Smooth muscle cell (in vitro differentiated cells): ENCODE data around the gene TBC1D9B. TPM values are rescaled to one million over a fixed set of nuclear protein-coding genes. Genes with fewer than 3 reads are reported as not detected.
A peak's percentile ranks its signal among the peaks of the same experiment; 100 is the strongest.

Experiments used
- DNase-seq: peaks from one replicate; lab custom pipeline; 2025; ENCODE audit not compliant: unreplicated experiment; lab: John Stamatoyannopoulos, UW
- H2AFZ ChIP-seq: fragments of 200-600 bp; sonication (generic); 2 replicates; pipeline ENCODE4 v1.6.0; 2016; ENCODE audit warnings: antibody characterized with exemption, low read depth, mild to moderate bottlenecking
- H3F3A ChIP-seq: fragments of 200-600 bp; sonication (generic); 2 replicates; pipeline ENCODE4 v1.6.0; 2017; ENCODE audit warnings: antibody characterized with exemption, low read depth
- H3K27ac ChIP-seq: fragments of 200-600 bp; sonication (generic); 2 replicates; pipeline ENCODE4 v1.5.1; 2016; ENCODE audit warnings: low read depth, mild to moderate bottlenecking
- H3K27me3 ChIP-seq: fragments of 200-600 bp; sonication (generic); 2 replicates; pipeline ENCODE4 v1.6.1; 2016; ENCODE audit warnings: low read depth, mild to moderate bottlenecking
- H3K36me3 ChIP-seq: fragments of 200-600 bp; sonication (generic); 2 replicates; pipeline ENCODE4 v1.5.1; 2016; ENCODE audit warnings: low read depth
- H3K4me1 ChIP-seq: fragments of 200-600 bp; sonication (generic); 2 replicates; pipeline ENCODE4 v1.5.1; 2016; ENCODE audit warnings: low read depth
- H3K4me2 ChIP-seq: fragments of 200-600 bp; sonication (generic); 2 replicates; pipeline ENCODE4 v1.6.0; 2016; ENCODE audit warnings: mild to moderate bottlenecking
- H3K4me3 ChIP-seq: fragments of 200-600 bp; sonication (generic); 2 replicates; pipeline ENCODE4 v1.5.1; 2016; ENCODE audit warnings: mild to moderate bottlenecking
- H3K79me2 ChIP-seq: fragments of 200-600 bp; sonication (generic); 2 replicates; pipeline ENCODE4 v1.6.0; 2016; ENCODE audit warnings: low read depth, mild to moderate bottlenecking
- H3K9ac ChIP-seq: fragments of 200-600 bp; sonication (generic); 2 replicates; pipeline ENCODE4 v1.6.0; 2016; ENCODE audit warnings: low read depth
- H3K9me3 ChIP-seq: fragments of 200-600 bp; sonication (generic); replicated peaks from 2 replicates; pipeline ENCODE4 v1.5.1; 2016; ENCODE audit warnings: low read depth
- H4K20me1 ChIP-seq: fragments of 200-600 bp; sonication (generic); 2 replicates; pipeline ENCODE4 v1.6.0; 2016; ENCODE audit warnings: low read depth
- CTCF ChIP-seq: fragments of 200-600 bp; sonication (generic); IDR thresholded peaks from 2 replicates; pipeline ENCODE4 v1.5.1; 2017; ENCODE audit warnings: borderline replicate concordance, mild to moderate bottlenecking, antibody characterized with exemption; ENCODE audit not compliant: insufficient read depth, poor library complexity, severe bottlenecking
- WGBS: methylation state at CpG from one replicate; pipeline ENCODE4 v1.1.7; 2016; ENCODE audit warnings: low lambda C conversion rate; 5-methylcytosine and 5-hydroxymethylcytosine counted together
- polyA plus RNA-seq: library from polyadenylated mRNA; unstranded; fragments of >200 nt; fragmentation: Nextera tagmentation; extraction: Ambion mirVana; gene quantifications from 2 replicates; pipeline ENCODE4 v1.2.1, GENCODE V29; 2016
- total RNA-seq: library from RNA; depleted of rRNA; stranded (reverse); fragments of >200 nt; gene quantifications from 2 replicates; pipeline ENCODE4 v1.2.3, GENCODE V29; 2014

TBC1D9B gene
- total and polyA plus RNA-seq, 2 experiments from 2014 or later = 47.5 to 62.3 TPM

GRCh38 chr5:179906795-179907555 lies 722 bp downstream of the TBC1D9B start:
- 29% methylated on average over 33 of the region's 50 CpGs for WGBS
- Histone ChIP-seq H3K4me2 (peak overlapping the region; percentile 87), H3K4me3 (peak overlapping the region; percentile 73), H3K4me1 (no peaks in the 10 kb centered on the region), H3K79me2 (peaks cover 13% of the 10 kb centered on the region), H4K20me1 (peaks cover 13% of the 10 kb centered on the region), H3K9me3 (no peaks in the 10 kb centered on the region), H3K27ac (no peak overlapping the region), H3K36me3 (no peaks in the 10 kb centered on the region), H2AFZ (peak overlapping the region; percentile 52), H3K9ac (peak overlapping the region; percentile 32), H3K27me3 (no peaks in the 10 kb centered on the region), H3F3A (no peaks in the 10 kb centered on the region)
- no peak for TF ChIP-seq CTCF
- no peak for DNase-seq

- WGBS = 92% methylated on average over 24 of the region's 24 CpGs
- Histone ChIP-seq H3K9ac (no peak overlapping the region), H3K27me3 (no peaks in the 10 kb centered on the region), H3F3A (no peaks in the 10 kb centered on the region), H4K20me1 (peaks cover 13% of the 10 kb centered on the region), H3K4me3 (peak overlapping the region; percentile 73), H2AFZ (no peak overlapping the region), H3K9me3 (no peaks in the 10 kb centered on the region), H3K4me2 (peak overlapping the region; percentile 87), H3K27ac (no peak overlapping the region), H3K4me1 (no peaks in the 10 kb centered on the region), H3K36me3 (no peaks in the 10 kb centered on the region), H3K79me2 (peaks cover 13% of the 10 kb centered on the region)
- TF ChIP-seq CTCF = no peak
- no peak for DNase-seq
These were observed 1.4 kb downstream of the TBC1D9B start for GRCh38 chr5:179906294-179906794.

GRCh38 chr5:179905161-179905560 lies 2.5 kb downstream of the TBC1D9B start:
- Histone ChIP-seq H3K4me1 (no peaks in the 10 kb centered on the region), H3K4me3 (no peak overlapping the region), H3F3A (no peaks in the 10 kb centered on the region), H3K4me2 (no peak overlapping the region), H4K20me1 (peaks cover 20% of the 10 kb centered on the region), H3K79me2 (peaks cover 13% of the 10 kb centered on the region), H3K27me3 (no peaks in the 10 kb centered on the region), H3K36me3 (no peaks in the 10 kb centered on the region), H2AFZ (no peak overlapping the region), H3K9me3 (no peaks in the 10 kb centered on the region), H3K27ac (no peak overlapping the region), H3K9ac (no peak overlapping the region)
- DNase-seq = no peak
- WGBS = 93% methylated on average over 8 of the region's 8 CpGs
- no peak for TF ChIP-seq CTCF
